GM21526 (cell line): Measurements from ENCODE around the gene PLCB3.

Experiments
- ATAC-seq: cut with Tn5 transposase; IDR thresholded peaks from one replicate; pipeline ENCODE4 v1.9.1; 2021; ENCODE audit warnings: moderate library complexity; ENCODE audit not compliant: unreplicated experiment, low FRiP score

Gene PLCB3

GRCh38 chr11:64248578-64248977 is 2.8 kb upstream of the PLCB3 start:
- ATAC-seq: no peak

- no peak for ATAC-seq
Observed at GRCh38 chr11:64249038-64249437, 2.3 kb upstream of the PLCB3 start.

- ATAC-seq: no peak
Observed at GRCh38 chr11:64249563-64250414, 1.5 kb upstream of the PLCB3 start.

- no peak for ATAC-seq
Observed at GRCh38 chr11:64250415-64251015, 815 bp upstream of the PLCB3 start.

- no peak for ATAC-seq
Observed at GRCh38 chr11:64251753-64252002, 348 bp downstream of the PLCB3 start.

GRCh38 chr11:64252003-64252872 is 908 bp downstream of the PLCB3 start:
- ATAC-seq: no peak

- ATAC-seq: no peak
Observed at GRCh38 chr11:64253043-64253442, 1.7 kb downstream of the PLCB3 start.

- ATAC-seq: no peak
Observed at GRCh38 chr11:64253481-64253880, 2.2 kb downstream of the PLCB3 start.

- no peak for ATAC-seq
Observed at GRCh38 chr11:64254326-64254725, 3.0 kb downstream of the PLCB3 start.

GRCh38 chr11:64255135-64256128 is 4.1 kb downstream of the PLCB3 start:
- ATAC-seq: no peak

- no peak for ATAC-seq
Observed at GRCh38 chr11:64256300-64256699, 5.0 kb downstream of the PLCB3 start.

- no peak for ATAC-seq
Observed at GRCh38 chr11:64258356-64258755, 7.0 kb downstream of the PLCB3 start.

GRCh38 chr11:64258946-64259532 is 7.7 kb downstream of the PLCB3 start:
- no peak for ATAC-seq

- no peak for ATAC-seq
Observed at GRCh38 chr11:64259533-64260067, 8.3 kb downstream of the PLCB3 start.

GRCh38 chr11:64260147-64260708 is 8.9 kb downstream of the PLCB3 start:
- ATAC-seq: no peak

- no peak for ATAC-seq
Observed at GRCh38 chr11:64261556-64262080, 10.3 kb downstream of the PLCB3 start.

GRCh38 chr11:64262271-64263002 is 11.1 kb downstream of the PLCB3 start:
- no peak for ATAC-seq
